Fibroblast of mammary gland (primary cell): ENCODE data around the gene RASAL1.

Experiments used
- DNase-seq: peaks from one replicate; pipeline ENCODE4 v3.0.0-alpha.2; 2010; ENCODE audit warnings: low read depth
- H3K4me3 ChIP-seq: 2 replicates; pipeline ENCODE4 v1.5.1; 2011; ENCODE audit warnings: low read depth, mild to moderate bottlenecking, low read length, moderate library complexity; ENCODE audit not compliant: control insufficient read depth
- TF ChIP-seq, protein P1 (sequence below): conservative IDR thresholded peaks from 2 replicates; pipeline ENCODE4 v1.5.1; 2011; ENCODE audit warnings: low read depth, low read length, inconsistent platforms; ENCODE audit not compliant: control insufficient read depth, insufficient read depth

RASAL1 gene

DNA sequence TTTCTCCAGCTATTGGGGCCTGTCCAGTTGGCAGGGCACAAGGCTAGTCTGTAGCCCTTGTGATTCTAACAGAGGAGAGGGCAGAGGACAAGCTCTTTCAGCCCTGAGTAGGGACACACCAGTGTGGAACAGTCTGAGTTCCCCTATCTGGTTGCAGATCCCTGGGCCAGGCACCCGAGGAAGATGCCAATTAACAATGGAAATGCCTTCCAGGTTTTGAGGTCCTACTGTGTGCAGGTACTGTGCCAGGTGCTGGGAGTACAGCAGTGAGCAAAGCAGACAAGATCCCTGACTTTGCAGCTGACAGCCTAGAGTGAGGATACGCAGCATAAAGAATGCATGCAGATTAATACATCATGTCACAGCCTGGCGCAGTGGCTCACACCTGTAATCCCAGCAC, 62.0 kb downstream of the RASAL1 start:
- DNase-seq = no peak
- TF ChIP-seq, protein P1, sequence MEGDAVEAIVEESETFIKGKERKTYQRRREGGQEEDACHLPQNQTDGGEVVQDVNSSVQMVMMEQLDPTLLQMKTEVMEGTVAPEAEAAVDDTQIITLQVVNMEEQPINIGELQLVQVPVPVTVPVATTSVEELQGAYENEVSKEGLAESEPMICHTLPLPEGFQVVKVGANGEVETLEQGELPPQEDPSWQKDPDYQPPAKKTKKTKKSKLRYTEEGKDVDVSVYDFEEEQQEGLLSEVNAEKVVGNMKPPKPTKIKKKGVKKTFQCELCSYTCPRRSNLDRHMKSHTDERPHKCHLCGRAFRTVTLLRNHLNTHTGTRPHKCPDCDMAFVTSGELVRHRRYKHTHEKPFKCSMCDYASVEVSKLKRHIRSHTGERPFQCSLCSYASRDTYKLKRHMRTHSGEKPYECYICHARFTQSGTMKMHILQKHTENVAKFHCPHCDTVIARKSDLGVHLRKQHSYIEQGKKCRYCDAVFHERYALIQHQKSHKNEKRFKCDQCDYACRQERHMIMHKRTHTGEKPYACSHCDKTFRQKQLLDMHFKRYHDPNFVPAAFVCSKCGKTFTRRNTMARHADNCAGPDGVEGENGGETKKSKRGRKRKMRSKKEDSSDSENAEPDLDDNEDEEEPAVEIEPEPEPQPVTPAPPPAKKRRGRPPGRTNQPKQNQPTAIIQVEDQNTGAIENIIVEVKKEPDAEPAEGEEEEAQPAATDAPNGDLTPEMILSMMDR = no peak
- H3K4me3 ChIP-seq = no peak overlapping the region

DNA sequence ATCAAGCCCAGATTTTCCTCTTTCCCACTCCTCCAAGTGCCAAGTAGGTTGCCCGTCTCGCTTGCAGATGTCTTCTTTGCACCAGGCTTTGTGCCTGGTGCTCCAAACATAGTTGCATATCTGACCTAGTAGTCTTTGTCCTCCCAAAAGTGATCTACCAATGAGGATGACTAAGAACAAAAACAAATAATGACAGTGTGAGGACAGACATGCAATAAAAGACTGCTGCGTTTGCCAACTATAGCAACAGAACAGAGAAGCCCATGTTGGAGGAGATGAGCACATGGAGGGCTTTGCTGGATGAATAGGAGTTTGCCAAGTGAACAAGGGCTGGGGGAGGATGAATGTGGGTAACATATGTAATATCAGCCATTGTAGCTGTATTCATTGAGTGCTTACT, 63.4 kb downstream of the RASAL1 start:
- no peak overlapping the region for H3K4me3 ChIP-seq
- TF ChIP-seq, protein P1 = no peak
- peak; percentile 32 for DNase-seq

DNA sequence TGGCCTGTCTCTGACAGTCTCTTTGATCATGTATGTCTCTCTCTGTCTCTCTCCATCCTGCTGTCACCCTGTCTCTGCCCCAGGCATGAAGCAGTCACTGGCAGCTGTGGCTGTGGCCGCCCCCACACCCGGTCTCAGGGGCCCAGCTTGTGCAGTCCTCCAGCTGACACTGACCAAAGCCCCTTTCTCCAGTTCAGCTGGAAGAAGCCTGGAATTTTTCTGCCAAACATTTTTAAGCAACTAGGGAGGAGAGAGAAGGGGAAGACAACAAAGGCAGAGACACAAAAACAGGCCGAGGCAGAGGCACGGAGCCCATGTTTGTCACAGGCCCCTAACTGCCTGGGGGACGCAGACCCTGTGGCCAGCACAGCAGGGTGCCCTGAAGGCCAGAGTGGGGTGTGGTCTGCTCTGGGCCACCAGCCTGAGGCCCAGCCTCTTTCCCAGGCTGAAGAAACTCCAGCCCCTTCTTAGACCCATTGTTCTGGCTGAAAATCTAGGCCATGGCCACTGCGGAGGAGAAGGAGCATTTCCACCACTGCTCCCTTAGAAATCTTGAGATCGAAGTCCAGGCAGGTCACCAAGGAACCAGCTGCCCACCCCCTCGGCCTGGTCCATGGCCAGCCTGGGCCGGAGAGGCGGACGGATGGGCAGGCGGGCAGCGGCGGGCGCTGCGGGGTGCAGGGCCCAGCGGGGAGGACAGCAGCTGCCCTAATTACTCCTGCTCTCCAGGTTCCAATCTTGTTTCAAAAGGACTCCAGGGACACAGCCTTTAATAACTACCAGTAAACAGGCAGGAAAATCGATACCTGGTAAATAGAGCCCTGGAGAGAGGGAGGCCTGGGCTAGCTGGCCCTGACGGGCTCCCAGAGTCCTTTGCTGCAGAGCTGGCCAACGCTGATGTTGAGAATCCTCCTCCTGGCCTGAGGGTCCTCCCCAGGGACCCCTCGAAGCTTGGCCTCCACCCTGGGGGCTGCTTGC, 64.1 kb downstream of the RASAL1 start:
- H3K4me3 ChIP-seq = no peak overlapping the region
- TF ChIP-seq, protein P1 = no peak
- no peak for DNase-seq

DNA sequence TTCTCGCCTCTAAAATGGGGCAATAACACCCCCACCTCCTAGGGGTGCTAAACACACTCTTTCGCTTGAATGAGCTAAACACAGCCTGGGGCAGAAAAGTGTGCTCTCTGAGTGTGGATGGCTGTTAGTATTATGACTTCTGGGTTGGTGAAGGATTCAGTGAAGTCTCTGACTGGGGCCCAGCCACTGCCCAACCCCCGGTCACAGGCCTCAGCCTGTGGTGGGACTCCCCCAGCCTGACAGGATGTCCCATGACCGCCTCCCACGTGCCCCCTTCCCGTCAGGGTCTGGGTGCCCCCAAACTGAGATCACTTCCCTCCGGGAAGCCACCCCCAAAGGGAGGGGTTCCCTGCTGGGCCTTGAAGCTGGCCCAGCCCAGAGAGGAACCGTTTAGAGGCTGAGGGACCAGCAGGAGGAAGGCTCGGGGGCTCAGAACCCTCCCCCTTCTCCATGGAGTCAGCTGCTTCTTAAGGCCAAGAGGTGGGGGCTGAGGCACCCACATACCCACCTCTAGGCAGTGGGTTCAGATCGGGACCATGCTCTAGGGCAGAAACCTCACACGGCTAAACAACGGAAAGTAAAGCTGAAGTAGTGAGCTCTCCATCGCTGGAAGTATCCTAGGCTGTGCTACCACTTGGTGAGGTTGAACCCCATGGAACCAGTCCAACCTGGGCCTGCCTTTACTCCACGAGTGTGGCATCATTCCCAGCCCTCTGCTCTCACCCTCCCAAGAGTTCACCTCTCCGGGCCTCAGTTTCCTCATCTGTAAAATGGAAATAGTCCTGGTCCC, 65.2 kb downstream of the RASAL1 start:
- H3K4me3 ChIP-seq = no peak overlapping the region
- no peak for DNase-seq
- TF ChIP-seq, protein P1 = no peak

DNA sequence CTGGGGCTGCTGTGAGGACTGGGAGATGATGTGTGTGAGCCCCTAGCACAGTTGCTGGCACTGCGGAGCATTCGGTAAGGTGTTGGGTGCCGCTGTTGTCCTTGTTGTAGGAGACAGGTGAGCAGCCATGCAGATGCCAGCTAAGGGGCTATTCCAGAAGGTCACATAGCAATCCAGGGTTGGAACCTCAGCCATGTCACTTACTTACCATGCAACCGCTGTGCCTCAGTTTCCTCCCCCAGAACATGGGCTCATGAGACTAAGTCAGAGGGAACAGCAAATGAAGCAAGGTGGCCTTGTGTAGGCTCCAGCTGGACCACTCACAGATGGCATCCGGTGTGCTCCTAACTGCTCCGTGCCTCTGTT, 65.8 kb downstream of the RASAL1 start:
- TF ChIP-seq, protein P1 = no peak
- no peak for DNase-seq
- no peak overlapping the region for H3K4me3 ChIP-seq

DNA sequence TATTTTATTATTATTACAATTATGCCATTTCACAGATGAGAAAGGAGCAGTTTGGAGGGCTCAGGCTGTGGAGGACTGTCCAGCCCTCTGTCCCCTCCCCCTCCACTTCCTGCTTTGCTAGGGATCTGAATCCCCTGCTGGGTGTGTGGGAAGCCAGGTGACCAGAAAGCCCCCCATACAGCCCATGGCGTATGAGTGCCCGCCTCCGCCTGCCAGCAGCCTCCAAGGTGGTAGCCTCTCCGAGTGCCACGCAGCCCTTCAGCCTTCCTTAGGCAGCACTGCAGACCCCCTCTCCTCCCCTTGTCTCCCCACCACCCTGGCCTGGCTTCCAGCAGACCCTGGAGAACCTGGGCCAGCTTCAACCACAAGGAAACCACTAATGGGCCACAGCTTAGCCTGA, 66.4 kb downstream of the RASAL1 start:
- TF ChIP-seq, protein P1 = no peak
- no peak for DNase-seq
- no peak overlapping the region for H3K4me3 ChIP-seq
